Measurements from ENCODE around the gene RNF222.
A peak's percentile ranks its signal among the peaks of the same experiment; 100 is the strongest.

The RNF222 gene

GRCh38 chr17:8397636-8398035, at the start of gene RNF222:
TSS of gene RNF222 (minus strand) at chr17:8397827. CDS start at chr17:8393461, 4,366 bp downstream.
- no peak for DNase-seq (ENCODE audit: low read depth in 1 of 2, low spot score in 1 of 2)

GRCh38 chr17:8445536-8445935, 47.9 kb upstream of the RNF222 start:
- no peak for DNase-seq (ENCODE audit: low read depth in 1 of 2, low spot score in 1 of 2)

GRCh38 chr17:8444494-8444893, 46.9 kb upstream of the RNF222 start:
- DNase-seq (ENCODE audit: low read depth in 1 of 2, low spot score in 1 of 2): no peak

GRCh38 chr17:8443756-8444155, 46.1 kb upstream of the RNF222 start:
- DNase-seq (ENCODE audit: low read depth in 1 of 2, low spot score in 1 of 2): no peak

- DNase-seq (ENCODE audit: low read depth in 1 of 2, low spot score in 1 of 2): no peak
Measured at GRCh38 chr17:8442310-8442709, 44.7 kb upstream of the RNF222 start.

GRCh38 chr17:8441690-8442089, 44.1 kb upstream of the RNF222 start:
- DNase-seq (ENCODE audit: low read depth in 1 of 2, low spot score in 1 of 2): no peak

- no peak for DNase-seq (ENCODE audit: low read depth in 1 of 2, low spot score in 1 of 2)
Measured at GRCh38 chr17:8439681-8440080, 42.1 kb upstream of the RNF222 start.

GRCh38 chr17:8438441-8438840, 40.8 kb upstream of the RNF222 start:
- DNase-seq (ENCODE audit: low read depth in 1 of 2, low spot score in 1 of 2): no peak

- DNase-seq (ENCODE audit: low read depth in 1 of 2, low spot score in 1 of 2): no peak
Measured at GRCh38 chr17:8436844-8437171, 39.2 kb upstream of the RNF222 start.

GRCh38 chr17:8436169-8436843, 38.7 kb upstream of the RNF222 start:
- peak; percentile 15 to 53 for DNase-seq (ENCODE audit: low read depth in 1 of 2, low spot score in 1 of 2)

- DNase-seq (ENCODE audit: low read depth in 1 of 2, low spot score in 1 of 2): peak; percentile 98 to 99
Measured at GRCh38 chr17:8435245-8436168, 37.9 kb upstream of the RNF222 start, which contains the start of gene NDEL1. TSS of gene NDEL1 (plus strand) at chr17:8435884. CDS start at chr17:8444272, 8,388 bp downstream.

GRCh38 chr17:8430966-8431365, 33.3 kb upstream of the RNF222 start:
- DNase-seq (ENCODE audit: low read depth in 1 of 2, low spot score in 1 of 2): no peak

GRCh38 chr17:8426802-8427201, 29.2 kb upstream of the RNF222 start:
- no peak for DNase-seq (ENCODE audit: low read depth in 1 of 2, low spot score in 1 of 2)

GRCh38 chr17:8426094-8426720, 28.6 kb upstream of the RNF222 start:
- DNase-seq (ENCODE audit: low read depth in 1 of 2, low spot score in 1 of 2): no peak

- no peak for DNase-seq (ENCODE audit: low read depth in 1 of 2, low spot score in 1 of 2)
Measured at GRCh38 chr17:8421571-8421970, 23.9 kb upstream of the RNF222 start.

GRCh38 chr17:8420041-8420934, 22.7 kb upstream of the RNF222 start:
- DNase-seq (ENCODE audit: low read depth in 1 of 2, low spot score in 1 of 2): no peak

- no peak for DNase-seq (ENCODE audit: low read depth in 1 of 2, low spot score in 1 of 2)
Measured at GRCh38 chr17:8419305-8419704, 21.7 kb upstream of the RNF222 start.

GRCh38 chr17:8418471-8418870, 20.8 kb upstream of the RNF222 start:
- no peak for DNase-seq (ENCODE audit: low read depth in 1 of 2, low spot score in 1 of 2)

- no peak for DNase-seq (ENCODE audit: low read depth in 1 of 2, low spot score in 1 of 2)
Measured at GRCh38 chr17:8417806-8418205, 20.2 kb upstream of the RNF222 start.

- no peak for DNase-seq (ENCODE audit: low read depth in 1 of 2, low spot score in 1 of 2)
Measured at GRCh38 chr17:8413938-8414337, 16.3 kb upstream of the RNF222 start.

GRCh38 chr17:8413328-8413727, 15.7 kb upstream of the RNF222 start:
- DNase-seq (ENCODE audit: low read depth in 1 of 2, low spot score in 1 of 2): no peak

Measured in activated T-helper 1 cell treated with anti-CD3 and anti-CD28 coated beads, Interleukin-2, amount 50 U/mL, for 16 hours (primary cell).